IPS-NIHi7 (cell line): ENCODE results near the gene C2.
"Not testable (repeated sequence)": the region's sequence is repeated elsewhere in the genome, so short reads cannot be mapped to it uniquely, and the experiment has no call there.

Source experiments
- DNase-seq: peaks from one replicate; pipeline ENCODE4 v3.0.0; 2012; ENCODE audit warnings: mixed read lengths; ENCODE audit errors: extremely low spot score

Gene C2

GRCh38 chr6:31927863-31928671 lies 550 bp downstream of the C2 start:
- no peak for DNase-seq

DNA sequence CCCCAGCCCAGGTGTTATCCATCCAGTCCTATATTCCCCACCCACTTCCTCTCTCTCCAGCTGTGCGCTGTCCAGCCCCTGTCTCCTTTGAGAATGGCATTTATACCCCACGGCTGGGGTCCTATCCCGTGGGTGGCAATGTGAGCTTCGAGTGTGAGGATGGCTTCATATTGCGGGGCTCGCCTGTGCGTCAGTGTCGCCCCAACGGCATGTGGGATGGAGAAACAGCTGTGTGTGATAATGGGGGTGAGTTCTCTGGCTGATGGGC lies 1.1 kb downstream of the C2 start:
- no peak for DNase-seq

DNA sequence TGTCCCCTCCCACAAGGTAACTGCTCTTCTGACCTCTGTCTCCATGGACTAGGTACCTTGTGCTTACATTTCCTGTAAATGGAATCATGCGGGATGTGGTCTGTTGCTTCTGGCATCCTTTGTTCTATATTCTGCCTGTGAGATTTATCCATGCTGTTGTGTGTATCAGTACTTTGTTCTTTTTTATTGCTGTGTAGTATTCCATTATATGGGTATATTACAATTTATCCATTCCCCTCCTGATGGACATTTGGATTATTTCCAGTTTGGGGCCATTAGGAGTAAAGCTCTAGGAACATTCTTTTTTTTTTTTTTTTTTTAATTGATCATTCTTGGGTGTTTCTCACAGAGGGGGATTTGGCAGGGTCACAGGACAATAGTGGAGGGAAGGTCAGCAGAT lies 3.4 kb downstream of the C2 start:
- no peak for DNase-seq

- not testable (repeated sequence) for DNase-seq
Observed at GRCh38 chr6:31932137-31932536, 4.6 kb downstream of the C2 start.

DNA sequence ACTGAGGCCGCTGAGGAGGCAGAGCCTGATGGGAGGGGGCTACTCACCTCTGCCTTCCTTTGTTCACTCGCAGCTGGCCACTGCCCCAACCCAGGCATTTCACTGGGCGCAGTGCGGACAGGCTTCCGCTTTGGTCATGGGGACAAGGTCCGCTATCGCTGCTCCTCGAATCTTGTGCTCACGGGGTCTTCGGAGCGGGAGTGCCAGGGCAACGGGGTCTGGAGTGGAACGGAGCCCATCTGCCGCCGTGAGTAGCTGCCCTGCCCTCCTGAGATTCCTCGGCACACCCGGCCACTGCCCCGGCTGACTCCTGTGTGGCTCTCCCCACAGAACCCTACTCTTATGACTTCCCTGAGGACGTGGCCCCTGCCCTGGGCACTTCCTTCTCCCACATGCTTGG lies 6.0 kb downstream of the C2 start:
- no peak for DNase-seq

DNA sequence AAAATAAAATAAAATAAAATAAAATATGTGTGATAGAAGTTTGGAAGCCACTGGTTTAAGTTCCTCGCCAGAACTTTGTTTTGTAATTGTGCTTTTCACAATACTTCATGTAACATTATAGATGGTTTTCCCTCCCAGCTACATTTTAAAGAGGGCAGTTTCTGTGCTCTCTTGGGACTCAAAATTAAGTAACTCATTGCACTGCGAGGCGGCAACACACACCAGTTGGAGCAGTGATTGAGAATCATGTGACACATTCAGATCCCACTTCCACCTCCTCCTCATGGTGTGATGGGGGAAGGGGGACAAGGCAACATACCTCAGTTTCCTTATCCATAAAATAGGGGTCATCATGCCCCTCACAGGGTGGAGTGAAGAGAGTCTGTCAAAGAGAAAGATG lies 7.5 kb downstream of the C2 start:
- no peak for DNase-seq

GRCh38 chr6:31935823-31936222 lies 8.3 kb downstream of the C2 start:
- DNase-seq = no peak

- no peak for DNase-seq
Observed at GRCh38 chr6:31940256-31940664, 12.7 kb downstream of the C2 start.

- DNase-seq = no peak
Observed at GRCh38 chr6:31943742-31944141, 16.2 kb downstream of the C2 start.

GRCh38 chr6:31945154-31945506 lies 17.6 kb downstream of the C2 start:
- no peak for DNase-seq

DNA sequence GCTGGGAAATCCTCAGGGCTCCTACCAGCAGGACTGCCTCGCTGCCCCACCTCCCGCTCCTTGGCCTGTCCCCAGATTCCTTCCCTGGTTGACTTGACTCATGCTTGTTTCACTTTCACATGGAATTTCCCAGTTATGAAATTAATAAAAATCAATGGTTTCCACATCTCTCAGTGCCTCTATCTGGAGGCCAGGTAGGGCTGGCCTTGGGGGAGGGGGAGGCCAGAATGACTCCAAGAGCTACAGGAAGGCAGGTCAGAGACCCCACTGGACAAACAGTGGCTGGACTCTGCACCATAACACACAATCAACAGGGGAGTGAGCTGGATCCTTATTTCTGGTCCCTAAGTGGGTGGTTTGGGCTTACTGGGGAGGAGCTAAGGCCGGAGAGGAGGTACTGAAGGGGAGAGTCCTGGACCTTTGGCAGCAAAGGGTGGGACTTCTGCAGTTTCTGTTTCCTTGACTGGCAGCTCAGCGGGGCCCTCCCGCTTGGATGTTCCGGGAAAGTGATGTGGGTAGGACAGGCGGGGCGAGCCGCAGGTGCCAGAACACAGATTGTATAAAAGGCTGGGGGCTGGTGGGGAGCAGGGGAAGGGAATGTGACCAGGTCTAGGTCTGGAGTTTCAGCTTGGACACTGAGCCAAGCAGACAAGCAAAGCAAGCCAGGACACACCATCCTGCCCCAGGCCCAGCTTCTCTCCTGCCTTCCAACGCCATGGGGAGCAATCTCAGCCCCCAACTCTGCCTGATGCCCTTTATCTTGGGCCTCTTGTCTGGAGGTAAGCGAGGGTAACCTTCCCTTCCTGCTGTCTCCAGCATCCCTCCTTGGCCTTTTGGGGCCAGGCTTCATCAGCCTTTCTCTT lies 18.2 kb downstream of the C2 start, which contains the start of gene CFB:
TSS of gene CFB (plus strand) at position 589 of the 863 bp plus-strand sequence. CDS start at position 716, 127 bp downstream.
- DNase-seq = peak; percentile 58

GRCh38 chr6:31946370-31946885 lies 18.9 kb downstream of the C2 start:
- DNase-seq = no peak

- no peak for DNase-seq
Observed at GRCh38 chr6:31947070-31947675, 19.7 kb downstream of the C2 start.

DNA sequence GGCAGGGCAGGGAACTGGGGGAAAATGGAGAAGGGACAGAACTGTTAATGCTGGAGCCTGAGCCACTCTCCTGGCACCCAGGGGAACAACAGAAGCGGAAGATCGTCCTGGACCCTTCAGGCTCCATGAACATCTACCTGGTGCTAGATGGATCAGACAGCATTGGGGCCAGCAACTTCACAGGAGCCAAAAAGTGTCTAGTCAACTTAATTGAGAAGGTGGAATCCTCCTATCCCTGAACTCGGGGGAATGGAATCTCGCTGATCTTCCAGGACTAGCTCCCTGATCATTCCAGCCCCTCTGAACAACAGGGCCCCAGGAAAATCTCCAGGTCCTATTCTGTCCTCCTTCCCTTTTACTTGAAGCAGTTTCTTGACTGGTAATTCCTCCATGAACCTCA lies 20.3 kb downstream of the C2 start:
- DNase-seq = no peak

- no peak for DNase-seq
Observed at GRCh38 chr6:31948306-31948705, 20.8 kb downstream of the C2 start.

GRCh38 chr6:31948753-31949413 lies 21.4 kb downstream of the C2 start:
- DNase-seq = no peak

GRCh38 chr6:31949926-31950548 lies 22.5 kb downstream of the C2 start:
- DNase-seq = no peak

GRCh38 chr6:31952140-31952805 lies 24.8 kb downstream of the C2 start:
- DNase-seq = peak; percentile 75

DNA sequence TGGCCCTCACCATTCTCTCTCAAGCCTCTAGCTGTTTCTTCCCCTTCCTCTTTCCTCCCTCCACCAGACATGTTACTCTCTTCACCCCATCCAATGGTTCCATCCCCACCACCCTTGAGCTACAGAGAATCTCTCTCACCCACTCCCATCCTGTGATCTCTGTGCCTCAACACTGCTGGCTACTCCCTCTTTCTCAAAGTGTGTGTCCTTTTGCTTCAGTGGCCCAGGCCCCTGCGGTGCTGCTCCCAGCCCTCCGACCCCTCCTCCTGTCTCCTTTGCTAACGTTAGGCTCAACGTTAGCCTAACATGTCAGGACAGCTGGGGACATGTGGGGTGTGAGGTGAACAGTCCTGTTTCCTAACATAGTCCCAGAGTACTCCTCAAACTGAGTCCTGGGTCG lies 25.4 kb downstream of the C2 start:
- DNase-seq = no peak

GRCh38 chr6:31954511-31954910 lies 27.0 kb downstream of the C2 start:
- no peak for DNase-seq

DNA sequence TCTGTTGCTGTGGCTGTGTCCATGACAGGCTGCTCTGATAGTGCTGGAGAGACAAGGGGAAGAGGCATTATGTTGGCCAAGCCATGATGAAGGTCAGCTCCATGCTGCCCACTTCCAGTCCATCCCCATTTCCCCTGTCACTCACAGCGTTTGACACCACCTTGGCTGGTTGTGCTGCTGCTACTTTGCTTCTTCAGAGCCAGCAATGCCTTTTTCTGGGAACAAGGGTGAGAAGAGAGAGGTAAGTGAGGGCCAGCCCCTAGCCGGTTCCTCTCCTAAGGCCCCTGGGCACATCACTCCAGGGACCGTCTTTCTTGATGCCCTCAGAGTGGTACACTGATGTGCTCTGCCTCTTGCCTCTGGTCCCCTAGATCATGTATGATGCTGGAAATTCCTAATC lies 29.3 kb downstream of the C2 start:
- no peak for DNase-seq
